Astrocyte of the cerebellum (primary cell): Measurements from ENCODE around the gene FAM47C.
"Not testable (repeated sequence)": the region's sequence is repeated elsewhere in the genome, so short reads cannot be mapped to it uniquely, and the experiment has no call there.

Source experiments
- DNase-seq: peaks from one replicate; pipeline ENCODE4 v3.0.0-alpha.2; 2011; ENCODE audit warnings: low read depth
- H3K4me3 ChIP-seq: 2 replicates; pipeline ENCODE4 v1.5.1; 2011; ENCODE audit warnings: mild to moderate bottlenecking, low read depth, low read length, moderate library complexity
- CTCF ChIP-seq: IDR thresholded peaks from 2 replicates; pipeline ENCODE4 v1.5.1; 2012; ENCODE audit warnings: low read length, low read depth, moderate library complexity, mild to moderate bottlenecking; ENCODE audit errors: missing control alignments
- in situ Hi-C: cut with HindIII; loops from 2 replicates; pipeline ENCODE4 v1.10.0; 2017; ENCODE audit warnings: low sequenced_read_pairs

FAM47C gene

DNA sequence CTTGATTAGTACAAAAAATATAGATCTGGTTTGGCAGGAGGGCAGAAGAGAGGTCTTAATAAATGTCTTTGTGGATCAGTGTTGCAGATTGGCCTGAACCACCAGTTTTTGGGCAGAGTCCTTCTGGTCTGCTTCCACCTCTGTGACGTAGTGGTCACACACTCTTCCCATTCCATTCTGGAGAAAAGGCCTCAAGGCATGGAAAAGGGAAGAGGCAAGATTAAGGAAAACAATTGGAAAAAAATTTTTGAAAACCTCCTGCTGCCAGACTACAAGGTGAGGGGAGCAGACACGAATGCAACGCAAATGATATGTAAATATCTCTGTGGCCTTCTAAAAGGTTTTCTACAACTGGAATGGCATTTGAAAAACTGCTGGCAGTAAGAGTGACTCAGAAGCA lies 24.3 kb upstream of the FAM47C start:
- H3K4me3 ChIP-seq = no peak overlapping the region
- no peak for DNase-seq
- TF ChIP-seq CTCF = no peak
- in situ Hi-C loops = no loop called here

GRCh38 chrX:36985416-36986209 lies 22.6 kb upstream of the FAM47C start:
- in situ Hi-C loops, DNase-seq: not testable (repeated sequence)
- TF ChIP-seq CTCF = peak; percentile 32
- H3K4me3 ChIP-seq = peak overlapping the region; percentile 39

DNA sequence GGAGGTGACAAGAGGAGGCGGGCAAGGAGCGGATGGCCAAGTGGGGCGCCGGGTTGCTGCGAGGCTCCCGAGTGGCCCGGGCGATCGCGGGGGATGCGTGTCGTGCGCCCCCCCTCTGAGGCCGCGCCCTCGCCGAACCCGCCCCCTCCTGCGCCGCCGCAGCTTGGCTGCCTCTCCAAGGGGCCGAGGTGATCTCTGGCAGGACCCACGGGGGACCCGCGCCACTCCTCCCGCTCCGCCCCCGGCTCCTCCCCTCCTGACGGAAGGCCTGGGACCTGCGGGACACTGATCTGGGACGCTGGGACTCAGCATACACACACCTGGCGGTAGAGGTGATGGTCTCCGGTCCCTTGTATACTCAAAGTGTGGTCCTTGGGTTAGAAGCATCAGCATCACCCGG lies 21.9 kb upstream of the FAM47C start:
- in situ Hi-C loops = no loop called here

GRCh38 chrX:36987212-36987611 lies 21.0 kb upstream of the FAM47C start:
- DNase-seq, in situ Hi-C loops: not testable (repeated sequence)

More for the DNA sequence above, 21.9 kb upstream of the FAM47C start:
- no peak for DNase-seq
- peak overlapping the region; percentile 39 for H3K4me3 ChIP-seq
- TF ChIP-seq CTCF = no peak

GRCh38 chrX:37000140-37000539 lies 8.0 kb upstream of the FAM47C start:
- DNase-seq = no peak
- in situ Hi-C loops = no loop called here
- no peak overlapping the region for H3K4me3 ChIP-seq
- no peak for TF ChIP-seq CTCF

More at GRCh38 chrX:36987212-36987611, 21.0 kb upstream of the FAM47C start:
- H3K4me3 ChIP-seq = not testable (repeated sequence)

DNA sequence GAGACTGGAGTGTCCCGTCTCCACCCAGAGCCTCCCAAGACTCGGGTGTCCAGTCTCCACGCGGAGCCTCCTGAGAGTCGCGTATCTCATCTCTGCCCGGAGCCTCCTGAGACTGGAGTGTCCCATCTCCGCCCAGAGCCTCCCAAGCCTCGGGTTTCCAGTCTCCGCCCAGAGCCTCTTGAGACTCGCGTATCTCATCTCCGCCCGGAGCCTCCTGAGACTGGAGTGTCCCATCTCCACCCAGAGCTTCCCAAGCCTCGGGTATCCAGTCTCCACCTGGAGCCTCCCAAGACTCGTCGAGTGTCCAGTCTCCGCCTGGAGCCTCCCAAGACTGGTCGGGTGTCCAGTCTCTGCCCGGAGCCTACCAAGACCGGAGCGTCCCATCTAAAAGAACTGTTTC lies 2.3 kb downstream of the FAM47C start:
- DNase-seq = no peak
- TF ChIP-seq CTCF = no peak
- in situ Hi-C loops = no loop called here
- H3K4me3 ChIP-seq = no peak overlapping the region

- DNase-seq, H3K4me3 ChIP-seq, in situ Hi-C loops: not testable (repeated sequence)
Observed at GRCh38 chrX:37034260-37034659, 26.1 kb downstream of the FAM47C start.

DNA sequence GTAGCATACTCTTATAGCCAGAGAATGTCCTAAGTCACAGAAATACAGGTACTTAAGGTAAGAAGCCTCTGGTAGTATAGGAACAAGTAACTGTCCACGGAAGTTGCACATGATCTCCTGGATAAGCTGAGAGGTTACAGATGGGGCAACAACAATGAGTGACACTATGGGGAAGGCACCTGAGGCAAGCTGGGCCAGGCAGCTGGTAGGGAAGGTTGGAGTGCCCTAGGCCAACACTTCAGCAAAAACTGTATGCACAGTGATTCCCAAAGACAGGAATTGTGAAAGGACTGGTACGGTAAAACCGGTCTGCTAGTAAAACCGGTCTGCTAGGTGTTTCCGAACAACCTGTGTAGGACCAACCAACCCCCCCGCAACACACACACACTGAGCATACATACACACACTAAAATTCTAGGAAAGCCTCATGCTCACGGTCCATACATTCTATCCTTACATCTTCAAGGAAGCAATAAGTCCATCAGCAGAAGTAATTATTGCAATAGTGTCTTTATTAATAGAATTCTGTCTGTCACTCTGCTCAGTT lies 28.6 kb downstream of the FAM47C start:
- in situ Hi-C loops, DNase-seq, H3K4me3 ChIP-seq: not testable (repeated sequence)

DNA sequence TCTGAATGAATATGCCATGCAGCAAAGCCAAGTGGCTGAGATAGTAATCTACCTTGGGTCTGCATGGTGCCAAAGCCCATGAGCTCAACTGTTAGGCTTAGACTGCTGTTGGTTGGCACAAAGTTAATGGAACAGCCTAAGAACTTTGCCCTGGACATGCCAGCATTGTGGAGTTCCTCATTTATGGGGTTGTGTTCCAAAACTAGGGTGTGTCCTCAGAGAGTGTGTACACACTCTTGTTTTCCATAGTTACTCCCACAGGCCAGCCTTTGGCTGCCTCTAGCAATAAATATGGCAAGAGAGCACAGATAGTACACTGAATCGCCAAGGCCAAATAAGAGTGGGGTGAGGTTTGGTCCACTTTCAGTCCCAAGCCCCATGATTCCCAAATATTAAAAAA lies 30.6 kb downstream of the FAM47C start:
- DNase-seq, H3K4me3 ChIP-seq, in situ Hi-C loops: not testable (repeated sequence)

DNA sequence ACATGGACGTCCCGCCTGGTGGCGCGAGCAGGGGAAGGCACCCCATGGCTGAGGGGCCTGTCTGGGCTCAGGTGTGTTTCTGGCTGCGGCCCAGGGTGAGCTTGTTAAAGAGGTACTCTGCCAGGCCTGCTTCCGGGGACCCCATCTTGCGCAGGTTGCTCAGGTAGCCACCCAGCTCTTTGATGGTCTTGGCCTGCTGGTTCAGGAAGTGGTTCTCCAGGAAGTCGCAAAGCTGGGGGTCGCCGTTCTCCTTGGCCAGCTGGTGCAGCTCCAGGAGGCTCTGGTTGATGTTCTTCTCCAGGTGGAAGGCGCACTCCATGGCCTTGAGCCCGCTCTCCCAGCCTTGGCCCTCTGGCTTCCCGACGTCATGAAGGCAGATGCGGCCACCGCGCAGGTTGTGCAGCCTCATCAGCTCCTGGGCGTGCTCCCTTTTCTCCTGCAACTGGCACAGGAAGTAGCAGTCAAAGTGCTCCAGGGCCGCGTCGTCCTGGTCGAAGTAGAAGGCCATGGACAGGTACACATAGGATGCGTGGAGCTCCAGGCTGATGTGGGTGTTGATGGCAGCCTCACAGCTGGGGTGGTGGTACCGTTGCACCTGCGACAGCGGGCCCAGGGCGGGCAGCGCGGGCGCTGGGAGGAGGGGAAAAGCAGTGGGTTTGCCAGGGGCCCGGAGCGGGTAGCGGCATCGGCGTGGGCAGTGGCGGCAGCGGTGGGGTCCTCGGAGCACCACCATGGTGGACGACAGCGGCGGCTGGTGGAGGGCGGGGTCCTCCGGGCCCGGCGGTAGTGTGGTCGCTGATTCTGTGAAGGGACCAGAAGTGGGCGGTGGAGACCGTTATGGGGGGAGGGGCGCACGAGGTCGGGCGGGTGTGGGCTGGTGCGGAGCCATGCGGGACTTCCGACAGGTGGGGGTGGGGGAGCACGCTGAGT lies 35.1 kb downstream of the FAM47C start:
- DNase-seq, in situ Hi-C loops, H3K4me3 ChIP-seq: not testable (repeated sequence)
